ENCODE measurements around the gene NTRK2. TPM values are rescaled to one million over a fixed set of nuclear protein-coding genes. Genes with fewer than 3 reads are reported as not detected.

NTRK2 gene
- total RNA-seq, 1 donor from 2014 or later: 26.6 TPM

DNA sequence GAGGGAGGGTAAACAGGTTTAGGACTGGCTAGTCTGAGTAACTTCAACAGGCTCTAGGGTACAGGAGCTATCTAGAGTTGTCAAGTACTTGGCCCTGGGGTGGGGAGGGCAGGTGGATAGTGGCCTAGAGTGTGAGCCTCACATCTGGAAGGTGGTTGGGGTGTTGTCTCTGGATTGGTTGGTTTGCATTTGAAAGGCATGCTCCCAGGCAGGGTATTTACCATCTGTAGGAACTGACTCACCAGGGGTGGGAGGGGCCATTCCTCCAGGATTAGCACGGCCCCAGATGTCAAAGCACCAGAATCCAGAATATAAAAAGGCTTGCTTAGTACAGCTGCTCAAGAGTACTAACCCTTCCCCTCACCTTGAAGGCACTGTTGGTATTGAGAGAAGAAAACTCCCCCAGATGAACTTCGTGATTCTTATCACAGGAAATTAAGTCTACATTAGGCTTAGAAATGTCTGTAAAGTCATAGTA, 193.3 kb downstream of the NTRK2 start:
- Histone ChIP-seq H3K4me3 (ENCODE audit: low read length in 3 of 3) (no peak overlapping the region), H3K9ac (ENCODE audit: low read depth in 1 of 3, low read length in 3 of 3) (no peak overlapping the region), H3K36me3 (ENCODE audit: control insufficient read depth in 3 of 3, insufficient read depth in 3 of 3, low read length in 3 of 3) (no peaks in the 10 kb centered on the region), H3K4me1 (ENCODE audit: control insufficient read depth in 3 of 3, insufficient read depth in 3 of 3, low read length in 3 of 3) (peaks cover 0 to 5% (median 2%) of the 10 kb centered on the region in 3 donors), H3K27ac (ENCODE audit: low read depth, low read length) (no peak overlapping the region), H3K9me3 (ENCODE audit: control insufficient read depth in 3 of 3, low read length in 3 of 3) (no peaks in the 10 kb centered on the region), H3K27me3 (ENCODE audit: control insufficient read depth in 3 of 3, insufficient read depth in 3 of 3, low read length in 3 of 3) (no peaks in the 10 kb centered on the region)

DNA sequence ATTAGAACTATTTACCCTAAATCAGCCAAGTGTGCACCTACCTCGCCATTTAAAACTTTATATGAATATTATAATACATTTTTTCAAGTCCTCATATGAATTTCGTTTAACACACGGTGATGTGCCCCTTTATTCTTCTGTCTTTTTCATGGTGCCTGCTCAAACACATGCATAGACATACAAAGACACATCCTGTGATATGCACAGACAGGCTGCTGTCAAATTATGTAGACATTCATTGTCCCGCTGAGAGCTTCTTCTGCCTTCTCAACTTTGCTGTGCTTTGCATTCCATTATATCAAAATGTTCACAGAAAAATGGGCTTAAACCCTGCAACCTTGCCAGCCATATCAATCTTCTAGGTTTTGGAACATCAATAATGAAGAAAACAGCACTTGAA, 193.8 kb downstream of the NTRK2 start:
- H3K4me3 ChIP-seq (ENCODE audit: low read length in 3 of 3): no peak overlapping the region
- no peaks in the 10 kb centered on the region for H3K36me3 ChIP-seq (ENCODE audit: control insufficient read depth in 3 of 3, insufficient read depth in 3 of 3, low read length in 3 of 3)
- peaks cover 0 to 5% (median 0%) of the 10 kb centered on the region in 3 donors for H3K4me1 ChIP-seq (ENCODE audit: control insufficient read depth in 3 of 3, insufficient read depth in 3 of 3, low read length in 3 of 3)
- H3K27me3 ChIP-seq (ENCODE audit: control insufficient read depth in 3 of 3, insufficient read depth in 3 of 3, low read length in 3 of 3): no peaks in the 10 kb centered on the region
- no peaks in the 10 kb centered on the region for H3K9me3 ChIP-seq (ENCODE audit: control insufficient read depth in 3 of 3, low read length in 3 of 3)
- H3K27ac ChIP-seq (ENCODE audit: low read depth, low read length): no peak overlapping the region
- H3K9ac ChIP-seq (ENCODE audit: low read depth in 1 of 3, low read length in 3 of 3): no peak overlapping the region

DNA sequence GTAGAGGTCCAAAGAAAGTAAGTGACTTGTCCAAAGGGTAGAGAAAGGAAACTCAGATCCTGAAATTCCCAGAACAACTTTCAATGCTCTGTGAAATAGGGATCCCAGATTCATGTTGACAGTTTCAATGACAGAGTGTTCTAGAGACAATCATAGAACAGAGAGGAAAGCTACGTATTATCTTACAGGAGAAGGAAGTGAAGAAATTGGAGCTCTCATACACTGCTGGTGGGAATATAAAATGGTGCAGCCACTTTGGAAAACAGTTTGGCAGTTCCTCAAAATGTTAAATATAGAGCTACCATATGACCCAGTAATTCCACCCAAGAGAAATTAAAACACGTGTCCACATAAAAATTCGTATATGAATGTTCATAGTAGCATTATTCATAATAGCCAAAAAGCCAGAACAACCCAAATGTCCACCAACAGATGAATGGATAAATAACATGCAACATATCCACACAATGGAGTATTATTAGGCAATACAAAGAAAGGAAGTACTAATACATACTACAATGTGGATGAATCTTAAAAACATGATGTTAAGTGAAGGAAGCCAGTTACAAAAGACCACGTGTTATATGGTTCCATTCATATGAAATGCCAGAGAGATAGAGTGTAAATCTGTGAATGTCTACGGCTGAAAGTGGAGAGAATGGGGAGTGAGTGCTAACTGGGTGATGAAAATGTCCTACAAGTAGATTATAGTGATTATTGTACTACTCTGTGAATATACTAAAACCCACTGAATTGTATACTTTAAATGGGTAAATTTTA, 197.1 kb downstream of the NTRK2 start:
- Histone ChIP-seq H3K9me3 (ENCODE audit: control insufficient read depth in 3 of 3, low read length in 3 of 3) (no peaks in the 10 kb centered on the region), H3K9ac (ENCODE audit: low read depth in 1 of 3, low read length in 3 of 3) (no peak overlapping the region), H3K36me3 (ENCODE audit: control insufficient read depth in 3 of 3, insufficient read depth in 3 of 3, low read length in 3 of 3) (no peaks in the 10 kb centered on the region), H3K4me3 (ENCODE audit: low read length in 3 of 3) (no peak overlapping the region), H3K27ac (ENCODE audit: low read depth, low read length) (no peak overlapping the region), H3K4me1 (ENCODE audit: control insufficient read depth in 3 of 3, insufficient read depth in 3 of 3, low read length in 3 of 3) (peaks cover 0 to 5% (median 0%) of the 10 kb centered on the region in 3 donors), H3K27me3 (ENCODE audit: control insufficient read depth in 3 of 3, insufficient read depth in 3 of 3, low read length in 3 of 3) (no peaks in the 10 kb centered on the region)

DNA sequence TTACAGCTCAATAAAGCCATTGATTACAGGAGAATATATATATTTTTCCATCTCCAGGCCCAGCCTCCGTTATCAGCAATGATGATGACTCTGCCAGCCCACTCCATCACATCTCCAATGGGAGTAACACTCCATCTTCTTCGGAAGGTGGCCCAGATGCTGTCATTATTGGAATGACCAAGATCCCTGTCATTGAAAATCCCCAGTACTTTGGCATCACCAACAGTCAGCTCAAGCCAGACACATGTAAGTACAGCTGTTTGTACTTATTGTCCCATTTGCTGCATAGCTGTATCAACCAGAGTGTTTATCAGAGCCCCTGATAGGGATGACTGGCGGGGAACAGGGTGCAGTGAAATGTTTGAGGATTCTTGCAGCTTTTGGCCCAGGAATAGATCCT, 197.7 kb downstream of the NTRK2 start:
- no peaks in the 10 kb centered on the region for H3K36me3 ChIP-seq (ENCODE audit: control insufficient read depth in 3 of 3, insufficient read depth in 3 of 3, low read length in 3 of 3)
- H3K27me3 ChIP-seq (ENCODE audit: control insufficient read depth in 3 of 3, insufficient read depth in 3 of 3, low read length in 3 of 3): no peaks in the 10 kb centered on the region
- H3K9ac ChIP-seq (ENCODE audit: low read depth in 1 of 3, low read length in 3 of 3): no peak overlapping the region
- no peak overlapping the region for H3K4me3 ChIP-seq (ENCODE audit: low read length in 3 of 3)
- H3K4me1 ChIP-seq (ENCODE audit: control insufficient read depth in 3 of 3, insufficient read depth in 3 of 3, low read length in 3 of 3): peaks cover 0 to 5% (median 0%) of the 10 kb centered on the region in 3 donors
- no peak overlapping the region for H3K27ac ChIP-seq (ENCODE audit: low read depth, low read length)
- no peaks in the 10 kb centered on the region for H3K9me3 ChIP-seq (ENCODE audit: control insufficient read depth in 3 of 3, low read length in 3 of 3)

DNA sequence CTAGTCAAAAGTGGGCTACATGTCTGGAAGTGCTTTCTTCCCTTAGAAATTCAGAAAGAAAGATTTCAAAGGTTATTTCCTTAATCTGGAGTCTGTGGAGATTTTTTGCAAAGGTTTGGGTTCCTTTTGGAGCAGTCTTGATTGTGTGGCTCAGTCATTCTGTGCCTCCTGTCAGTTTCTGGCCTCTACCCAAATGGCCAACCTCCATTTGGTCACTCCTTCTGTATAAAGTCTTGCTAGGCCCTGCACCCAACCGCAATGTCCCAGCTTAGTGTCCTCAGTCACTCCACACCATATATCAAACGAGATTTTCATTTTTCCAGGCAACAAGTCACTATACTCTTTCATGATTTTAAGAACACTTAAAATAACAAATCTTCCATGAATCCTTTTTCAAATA, 199.6 kb downstream of the NTRK2 start:
- no peaks in the 10 kb centered on the region for H3K4me1 ChIP-seq (ENCODE audit: control insufficient read depth in 3 of 3, insufficient read depth in 3 of 3, low read length in 3 of 3)
- H3K4me3 ChIP-seq (ENCODE audit: low read length in 3 of 3): no peak overlapping the region
- no peaks in the 10 kb centered on the region for H3K9me3 ChIP-seq (ENCODE audit: control insufficient read depth in 3 of 3, low read length in 3 of 3)
- no peaks in the 10 kb centered on the region for H3K27me3 ChIP-seq (ENCODE audit: control insufficient read depth in 3 of 3, insufficient read depth in 3 of 3, low read length in 3 of 3)
- H3K36me3 ChIP-seq (ENCODE audit: control insufficient read depth in 3 of 3, insufficient read depth in 3 of 3, low read length in 3 of 3): no peaks in the 10 kb centered on the region
- H3K9ac ChIP-seq (ENCODE audit: low read depth in 1 of 3, low read length in 3 of 3): no peak overlapping the region
- H3K27ac ChIP-seq (ENCODE audit: low read depth, low read length): no peak overlapping the region

GRCh38 chr9:84871983-84872382, 202.5 kb downstream of the NTRK2 start:
- no peak overlapping the region for H3K9ac ChIP-seq (ENCODE audit: low read depth in 1 of 3, low read length in 3 of 3)
- no peak overlapping the region for H3K27ac ChIP-seq (ENCODE audit: low read depth, low read length)
- H3K4me1 ChIP-seq (ENCODE audit: control insufficient read depth in 3 of 3, insufficient read depth in 3 of 3, low read length in 3 of 3): no peaks in the 10 kb centered on the region
- H3K4me3 ChIP-seq (ENCODE audit: low read length in 3 of 3): no peak overlapping the region
- no peaks in the 10 kb centered on the region for H3K9me3 ChIP-seq (ENCODE audit: control insufficient read depth in 3 of 3, low read length in 3 of 3)
- no peaks in the 10 kb centered on the region for H3K36me3 ChIP-seq (ENCODE audit: control insufficient read depth in 3 of 3, insufficient read depth in 3 of 3, low read length in 3 of 3)
- no peaks in the 10 kb centered on the region for H3K27me3 ChIP-seq (ENCODE audit: control insufficient read depth in 3 of 3, insufficient read depth in 3 of 3, low read length in 3 of 3)

DNA sequence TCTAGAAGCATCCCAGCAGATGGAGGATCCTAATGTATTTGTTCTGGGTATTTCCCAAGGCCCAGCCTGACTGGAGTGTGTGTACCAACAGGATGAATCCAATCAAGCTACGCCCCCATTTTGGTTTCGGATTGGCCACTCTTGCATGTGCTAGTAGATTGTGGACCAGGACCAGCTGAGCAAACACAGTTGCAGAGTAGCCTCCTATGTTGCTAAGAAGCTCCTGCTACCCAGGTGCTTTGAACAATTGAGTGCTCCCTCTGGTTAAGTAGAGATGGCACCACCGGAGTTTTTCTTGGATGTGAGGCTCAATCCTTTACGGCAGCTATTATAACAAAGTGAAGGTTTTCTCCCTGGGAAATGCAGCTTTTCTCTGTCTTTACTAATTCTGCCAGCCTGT, 204.5 kb downstream of the NTRK2 start:
- Histone ChIP-seq H3K27ac (ENCODE audit: low read depth, low read length) (no peak overlapping the region), H3K9ac (ENCODE audit: low read depth in 1 of 3, low read length in 3 of 3) (no peak overlapping the region), H3K9me3 (ENCODE audit: control insufficient read depth in 3 of 3, low read length in 3 of 3) (no peaks in the 10 kb centered on the region), H3K36me3 (ENCODE audit: control insufficient read depth in 3 of 3, insufficient read depth in 3 of 3, low read length in 3 of 3) (no peaks in the 10 kb centered on the region), H3K4me1 (ENCODE audit: control insufficient read depth in 3 of 3, insufficient read depth in 3 of 3, low read length in 3 of 3) (no peaks in the 10 kb centered on the region), H3K4me3 (ENCODE audit: low read length in 3 of 3) (no peak overlapping the region), H3K27me3 (ENCODE audit: control insufficient read depth in 3 of 3, insufficient read depth in 3 of 3, low read length in 3 of 3) (no peaks in the 10 kb centered on the region)

- H3K36me3 ChIP-seq (ENCODE audit: control insufficient read depth in 3 of 3, insufficient read depth in 3 of 3, low read length in 3 of 3): no peaks in the 10 kb centered on the region
- H3K27me3 ChIP-seq (ENCODE audit: control insufficient read depth in 3 of 3, insufficient read depth in 3 of 3, low read length in 3 of 3): no peaks in the 10 kb centered on the region
- H3K27ac ChIP-seq (ENCODE audit: low read depth, low read length): no peak overlapping the region
- no peaks in the 10 kb centered on the region for H3K4me1 ChIP-seq (ENCODE audit: control insufficient read depth in 3 of 3, insufficient read depth in 3 of 3, low read length in 3 of 3)
- H3K9me3 ChIP-seq (ENCODE audit: control insufficient read depth in 3 of 3, low read length in 3 of 3): no peaks in the 10 kb centered on the region
- H3K9ac ChIP-seq (ENCODE audit: low read depth in 1 of 3, low read length in 3 of 3): no peak overlapping the region
- H3K4me3 ChIP-seq (ENCODE audit: low read length in 3 of 3): no peak overlapping the region
Measured at GRCh38 chr9:84874596-84874995, 205.1 kb downstream of the NTRK2 start.

DNA sequence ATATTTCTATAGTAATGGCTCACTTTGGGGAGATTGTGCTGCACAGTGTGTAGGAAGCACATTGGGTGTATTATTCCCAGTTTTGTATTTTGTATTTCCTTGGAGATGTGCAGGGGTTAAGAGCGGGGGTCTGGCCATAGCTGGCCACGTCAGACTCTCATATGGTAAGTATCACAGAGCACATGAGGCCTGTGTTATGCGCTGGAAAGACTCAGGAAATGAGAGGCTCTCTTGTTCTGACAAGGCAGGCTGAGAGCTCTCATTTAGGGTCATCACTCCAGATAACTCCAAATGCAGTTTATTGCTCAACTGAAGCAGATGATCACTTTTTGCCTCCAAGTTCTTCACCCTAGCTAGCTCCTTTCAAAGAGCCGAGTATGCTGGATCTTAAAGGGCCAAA, 205.7 kb downstream of the NTRK2 start:
- H3K27ac ChIP-seq (ENCODE audit: low read depth, low read length): no peak overlapping the region
- H3K4me3 ChIP-seq (ENCODE audit: low read length in 3 of 3): no peak overlapping the region
- H3K9ac ChIP-seq (ENCODE audit: low read depth in 1 of 3, low read length in 3 of 3): no peak overlapping the region
- H3K9me3 ChIP-seq (ENCODE audit: control insufficient read depth in 3 of 3, low read length in 3 of 3): no peaks in the 10 kb centered on the region
- H3K27me3 ChIP-seq (ENCODE audit: control insufficient read depth in 3 of 3, insufficient read depth in 3 of 3, low read length in 3 of 3): no peaks in the 10 kb centered on the region
- H3K36me3 ChIP-seq (ENCODE audit: control insufficient read depth in 3 of 3, insufficient read depth in 3 of 3, low read length in 3 of 3): no peaks in the 10 kb centered on the region
- H3K4me1 ChIP-seq (ENCODE audit: control insufficient read depth in 3 of 3, insufficient read depth in 3 of 3, low read length in 3 of 3): no peaks in the 10 kb centered on the region

DNA sequence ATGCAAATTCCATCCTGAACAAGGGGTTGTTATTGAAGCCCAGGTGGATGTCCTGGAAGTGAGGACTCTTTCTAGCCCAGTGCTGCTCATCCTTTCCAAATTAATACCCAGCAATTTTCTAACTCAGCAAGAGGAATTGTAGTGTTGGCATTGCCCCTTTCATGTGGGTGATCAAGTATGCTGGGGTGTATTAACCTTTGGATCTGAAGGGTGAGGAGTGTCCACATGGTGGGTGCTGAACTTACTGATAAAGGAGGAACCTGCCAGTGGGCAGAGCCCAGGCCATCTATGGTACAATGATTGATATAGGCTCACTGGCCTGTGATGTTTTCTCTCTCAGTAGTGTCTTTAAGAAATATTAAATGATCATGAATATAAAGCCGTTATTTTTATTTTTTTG, 210.1 kb downstream of the NTRK2 start:
- no peaks in the 10 kb centered on the region for H3K4me1 ChIP-seq (ENCODE audit: control insufficient read depth in 3 of 3, insufficient read depth in 3 of 3, low read length in 3 of 3)
- no peak overlapping the region for H3K4me3 ChIP-seq (ENCODE audit: low read length in 3 of 3)
- no peak overlapping the region for H3K27ac ChIP-seq (ENCODE audit: low read depth, low read length)
- H3K36me3 ChIP-seq (ENCODE audit: control insufficient read depth in 3 of 3, insufficient read depth in 3 of 3, low read length in 3 of 3): no peaks in the 10 kb centered on the region
- H3K9me3 ChIP-seq (ENCODE audit: control insufficient read depth in 3 of 3, low read length in 3 of 3): no peaks in the 10 kb centered on the region
- no peaks in the 10 kb centered on the region for H3K27me3 ChIP-seq (ENCODE audit: control insufficient read depth in 3 of 3, insufficient read depth in 3 of 3, low read length in 3 of 3)
- no peak overlapping the region for H3K9ac ChIP-seq (ENCODE audit: low read depth in 1 of 3, low read length in 3 of 3)
